HEK293 (cell line): ENCODE data around the gene HOXD3.
A peak's percentile ranks its signal among the peaks of the same experiment; 100 is the strongest.

Experiments
- BCL11A ChIP-seq: fragments of 450-650 bp; formaldehyde crosslinking; IDR thresholded peaks from 2 replicates; pipeline ENCODE4 v1.5.1; 2016; ENCODE audit warnings: low read depth, missing biosample characterization, missing genetic modification characterization
- GFI1B ChIP-seq: fragments of 450-650 bp; formaldehyde crosslinking; IDR thresholded peaks from 2 replicates; pipeline ENCODE4 v1.5.1; 2016; ENCODE audit warnings: missing biosample characterization, missing genetic modification characterization
- HOXC10 ChIP-seq: sonication (generic); formaldehyde crosslinking; IDR thresholded peaks from 2 replicates; pipeline ENCODE4 v1.8.1; 2023; ENCODE audit warnings: mild to moderate bottlenecking, missing genetic modification reagents
- HOXD13 ChIP-seq: sonication (generic); formaldehyde crosslinking; IDR thresholded peaks from 2 replicates; pipeline ENCODE4 v1.8.0; 2022; ENCODE audit warnings: missing genetic modification reagents, borderline replicate concordance
- KLF16 ChIP-seq: fragments of 450-650 bp; formaldehyde crosslinking; IDR thresholded peaks from 2 replicates; pipeline ENCODE4 v1.5.1; 2017; ENCODE audit warnings: missing biosample characterization, missing genetic modification characterization
- KLF7 ChIP-seq: fragments of 450-650 bp; formaldehyde crosslinking; IDR thresholded peaks from 2 replicates; pipeline ENCODE4 v1.5.1; 2016; ENCODE audit warnings: missing biosample characterization, missing genetic modification characterization, borderline replicate concordance
- OSR2 ChIP-seq: fragments of 450-650 bp; formaldehyde crosslinking; IDR thresholded peaks from 2 replicates; pipeline ENCODE4 v1.5.1; 2016; ENCODE audit warnings: missing biosample characterization, missing genetic modification characterization
- OVOL3 ChIP-seq: fragments of 450-650 bp; formaldehyde crosslinking; IDR thresholded peaks from 2 replicates; pipeline ENCODE4 v1.5.1; 2016; ENCODE audit warnings: missing biosample characterization, missing genetic modification characterization
- SCRT1 ChIP-seq: fragments of 450-650 bp; formaldehyde crosslinking; IDR thresholded peaks from 2 replicates; pipeline ENCODE4 v1.5.1; 2016; ENCODE audit warnings: missing biosample characterization, missing genetic modification characterization, borderline replicate concordance
- YY1 ChIP-seq: fragments of 450-650 bp; formaldehyde crosslinking; IDR thresholded peaks from 2 replicates; pipeline ENCODE4 v1.5.1; 2018; ENCODE audit warnings: missing biosample characterization, missing genetic modification characterization
- ZNF169 ChIP-seq: fragments of 450-650 bp; formaldehyde crosslinking; IDR thresholded peaks from 2 replicates; pipeline ENCODE4 v1.5.1; 2016; ENCODE audit warnings: missing biosample characterization, missing genetic modification characterization
- ZNF23 ChIP-seq: fragments of 450-650 bp; formaldehyde crosslinking; IDR thresholded peaks from 2 replicates; pipeline ENCODE4 v1.5.1; 2016; ENCODE audit warnings: missing biosample characterization, missing genetic modification characterization, borderline replicate concordance
- ZNF324 ChIP-seq: fragments of 450-650 bp; formaldehyde crosslinking; IDR thresholded peaks from 2 replicates; pipeline ENCODE4 v1.5.1; 2016; ENCODE audit warnings: missing biosample characterization, missing genetic modification characterization
- ZNF37A ChIP-seq: fragments of 450-650 bp; IDR thresholded peaks from 2 replicates; pipeline ENCODE4 v1.5.1; 2018; ENCODE audit warnings: missing biosample characterization, missing genetic modification characterization
- ZNF416 ChIP-seq: fragments of 450-650 bp; formaldehyde crosslinking; IDR thresholded peaks from 2 replicates; pipeline ENCODE4 v1.5.1; 2016; ENCODE audit warnings: missing biosample characterization, missing genetic modification characterization
- ZNF585B ChIP-seq: fragments of 450-650 bp; formaldehyde crosslinking; IDR thresholded peaks from 2 replicates; pipeline ENCODE4 v1.5.1; 2016; ENCODE audit warnings: missing biosample characterization, missing genetic modification characterization
- ZNF623 ChIP-seq: fragments of 450-650 bp; formaldehyde crosslinking; IDR thresholded peaks from 2 replicates; pipeline ENCODE4 v1.5.1; 2016; ENCODE audit warnings: missing biosample characterization, missing genetic modification characterization
- ZNF626 ChIP-seq: fragments of 450-650 bp; sonication (Bioruptor Pico); formaldehyde crosslinking; IDR thresholded peaks from 2 replicates; pipeline ENCODE4 v1.5.1; 2018; ENCODE audit warnings: missing biosample characterization, missing genetic modification characterization, inconsistent platforms
- ZNF654 ChIP-seq: fragments of 450-650 bp; formaldehyde crosslinking; IDR thresholded peaks from 2 replicates; pipeline ENCODE4 v1.5.1; 2016; ENCODE audit warnings: low read depth, missing biosample characterization, missing genetic modification characterization
- ZSCAN23 ChIP-seq: fragments of 450-650 bp; formaldehyde crosslinking; IDR thresholded peaks from 2 replicates; pipeline ENCODE4 v1.5.1; 2016; ENCODE audit warnings: missing biosample characterization, missing genetic modification characterization
- ZSCAN30 ChIP-seq: fragments of 450-650 bp; IDR thresholded peaks from 2 replicates; pipeline ENCODE4 v1.5.1; 2018; ENCODE audit warnings: missing biosample characterization, mild to moderate bottlenecking, missing genetic modification characterization, moderate library complexity
- TF ChIP-seq, protein P1 (sequence below): fragments of 450-650 bp; IDR thresholded peaks from 2 replicates; pipeline ENCODE4 v1.5.1; 2018; ENCODE audit warnings: missing biosample characterization, mild to moderate bottlenecking, missing genetic modification characterization
- TF ChIP-seq, protein P2 (sequence below): fragments of 450-650 bp; formaldehyde crosslinking; IDR thresholded peaks from 2 replicates; pipeline ENCODE4 v1.5.1; 2017; ENCODE audit warnings: missing biosample characterization, missing genetic modification characterization
- TF ChIP-seq, protein P3 (sequence below): fragments of 450-650 bp; formaldehyde crosslinking; IDR thresholded peaks from 2 replicates; pipeline ENCODE4 v1.5.1; 2016; ENCODE audit warnings: missing biosample characterization, missing genetic modification characterization
- TF ChIP-seq, protein P4 (sequence below): fragments of 450-650 bp; formaldehyde crosslinking; IDR thresholded peaks from 2 replicates; pipeline ENCODE4 v1.5.1; 2016; ENCODE audit warnings: missing biosample characterization, missing genetic modification characterization
- TF ChIP-seq, protein P5 (sequence below): fragments of 450-650 bp; formaldehyde crosslinking; optimal IDR thresholded peaks from 2 replicates; pipeline ENCODE3; 2016; ENCODE audit warnings: missing biosample characterization, mild to moderate bottlenecking, missing genetic modification characterization
- TF ChIP-seq, protein P6 (sequence below): fragments of 450-650 bp; formaldehyde crosslinking; IDR thresholded peaks from 2 replicates; pipeline ENCODE4 v1.5.1; 2016; ENCODE audit warnings: missing biosample characterization, missing genetic modification characterization
- TF ChIP-seq, protein P7 (sequence below): fragments of 450-650 bp; formaldehyde crosslinking; IDR thresholded peaks from 2 replicates; pipeline ENCODE4 v1.5.1; 2016; ENCODE audit warnings: missing biosample characterization, missing genetic modification characterization

HOXD3 gene

DNA sequence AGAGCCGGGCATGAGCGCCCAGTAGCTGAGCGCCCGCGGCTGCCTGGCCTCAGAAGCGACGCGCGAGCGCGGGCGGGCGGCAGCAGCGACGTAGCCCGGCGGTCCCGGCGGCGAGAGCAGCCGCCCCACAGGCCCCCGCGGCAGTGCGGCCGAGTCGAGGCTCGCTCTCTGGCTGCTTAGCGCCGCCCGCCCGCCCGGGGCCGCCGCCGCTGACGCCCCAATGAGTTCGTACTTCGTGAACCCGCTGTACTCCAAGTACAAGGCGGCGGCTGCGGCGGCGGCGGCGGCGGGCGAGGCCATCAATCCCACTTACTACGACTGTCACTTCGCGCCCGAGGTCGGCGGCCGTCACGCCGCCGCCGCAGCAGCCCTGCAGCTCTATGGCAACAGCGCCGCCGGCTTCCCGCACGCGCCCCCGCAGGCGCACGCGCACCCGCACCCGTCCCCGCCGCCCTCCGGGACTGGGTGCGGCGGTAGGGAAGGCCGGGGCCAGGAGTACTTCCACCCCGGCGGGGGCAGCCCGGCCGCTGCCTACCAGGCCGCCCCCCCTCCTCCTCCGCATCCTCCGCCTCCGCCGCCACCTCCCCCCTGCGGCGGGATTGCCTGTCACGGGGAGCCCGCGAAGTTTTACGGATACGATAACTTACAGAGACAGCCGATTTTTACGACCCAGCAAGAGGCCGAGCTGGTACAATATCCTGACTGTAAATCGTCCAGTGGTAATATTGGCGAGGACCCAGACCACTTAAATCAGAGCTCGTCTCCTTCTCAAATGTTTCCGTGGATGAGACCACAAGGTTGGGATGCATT is 26.8 kb upstream of the HOXD3 start (continued):
- TF ChIP-seq, protein P1, sequence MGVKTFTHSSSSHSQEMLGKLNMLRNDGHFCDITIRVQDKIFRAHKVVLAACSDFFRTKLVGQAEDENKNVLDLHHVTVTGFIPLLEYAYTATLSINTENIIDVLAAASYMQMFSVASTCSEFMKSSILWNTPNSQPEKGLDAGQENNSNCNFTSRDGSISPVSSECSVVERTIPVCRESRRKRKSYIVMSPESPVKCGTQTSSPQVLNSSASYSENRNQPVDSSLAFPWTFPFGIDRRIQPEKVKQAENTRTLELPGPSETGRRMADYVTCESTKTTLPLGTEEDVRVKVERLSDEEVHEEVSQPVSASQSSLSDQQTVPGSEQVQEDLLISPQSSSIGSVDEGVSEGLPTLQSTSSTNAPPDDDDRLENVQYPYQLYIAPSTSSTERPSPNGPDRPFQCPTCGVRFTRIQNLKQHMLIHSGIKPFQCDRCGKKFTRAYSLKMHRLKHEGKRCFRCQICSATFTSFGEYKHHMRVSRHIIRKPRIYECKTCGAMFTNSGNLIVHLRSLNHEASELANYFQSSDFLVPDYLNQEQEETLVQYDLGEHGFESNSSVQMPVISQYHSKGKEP, result peak; percentile 58; the same call in 1 of the 2 replicates
- TF ChIP-seq KLF16 (tag by site-specific recombination) (0 out of 2 replicates have a peak, but pooled peaks have one; percentile 53), ZNF623 (tag by site-specific recombination) (no peak), YY1 (tag by site-specific recombination) (0 out of 2 replicates have a peak, but pooled peaks have one; percentile 17), SCRT1 (tag by site-specific recombination) (no peak), HOXC10 (CRISPR knock-in tag) (no peak; the same call in 1 of the 2 replicates), ZSCAN30 (peak; percentile 64; the same call in 1 of the 2 replicates), OSR2 (peak; percentile 80), ZNF37A (no peak), ZNF626 (no peak), BCL11A (tag by site-specific recombination) (peak; percentile 33; the same call in 1 of the 2 replicates), KLF7 (no peak), HOXD13 (CRISPR knock-in tag) (0 out of 2 replicates have a peak, but pooled peaks have one; percentile 45), GFI1B (tag by site-specific recombination) (peak; percentile 82), ZNF169 (no peak), ZNF654 (tag by site-specific recombination) (no peak; the same call in 1 of the 2 replicates), ZNF416 (tag by site-specific recombination) (no peak), ZSCAN23 (tag by site-specific recombination) (no peak), OVOL3 (peak; percentile 65; the same call in 1 of the 2 replicates), ZNF23 (tag by site-specific recombination) (no peak), ZNF585B (tag by site-specific recombination) (no peak), ZNF324 (peak; percentile 18; the same call in 1 of the 2 replicates)
- TF ChIP-seq, protein P2, sequence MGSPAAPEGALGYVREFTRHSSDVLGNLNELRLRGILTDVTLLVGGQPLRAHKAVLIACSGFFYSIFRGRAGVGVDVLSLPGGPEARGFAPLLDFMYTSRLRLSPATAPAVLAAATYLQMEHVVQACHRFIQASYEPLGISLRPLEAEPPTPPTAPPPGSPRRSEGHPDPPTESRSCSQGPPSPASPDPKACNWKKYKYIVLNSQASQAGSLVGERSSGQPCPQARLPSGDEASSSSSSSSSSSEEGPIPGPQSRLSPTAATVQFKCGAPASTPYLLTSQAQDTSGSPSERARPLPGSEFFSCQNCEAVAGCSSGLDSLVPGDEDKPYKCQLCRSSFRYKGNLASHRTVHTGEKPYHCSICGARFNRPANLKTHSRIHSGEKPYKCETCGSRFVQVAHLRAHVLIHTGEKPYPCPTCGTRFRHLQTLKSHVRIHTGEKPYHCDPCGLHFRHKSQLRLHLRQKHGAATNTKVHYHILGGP, result no peak
- TF ChIP-seq, protein P3, sequence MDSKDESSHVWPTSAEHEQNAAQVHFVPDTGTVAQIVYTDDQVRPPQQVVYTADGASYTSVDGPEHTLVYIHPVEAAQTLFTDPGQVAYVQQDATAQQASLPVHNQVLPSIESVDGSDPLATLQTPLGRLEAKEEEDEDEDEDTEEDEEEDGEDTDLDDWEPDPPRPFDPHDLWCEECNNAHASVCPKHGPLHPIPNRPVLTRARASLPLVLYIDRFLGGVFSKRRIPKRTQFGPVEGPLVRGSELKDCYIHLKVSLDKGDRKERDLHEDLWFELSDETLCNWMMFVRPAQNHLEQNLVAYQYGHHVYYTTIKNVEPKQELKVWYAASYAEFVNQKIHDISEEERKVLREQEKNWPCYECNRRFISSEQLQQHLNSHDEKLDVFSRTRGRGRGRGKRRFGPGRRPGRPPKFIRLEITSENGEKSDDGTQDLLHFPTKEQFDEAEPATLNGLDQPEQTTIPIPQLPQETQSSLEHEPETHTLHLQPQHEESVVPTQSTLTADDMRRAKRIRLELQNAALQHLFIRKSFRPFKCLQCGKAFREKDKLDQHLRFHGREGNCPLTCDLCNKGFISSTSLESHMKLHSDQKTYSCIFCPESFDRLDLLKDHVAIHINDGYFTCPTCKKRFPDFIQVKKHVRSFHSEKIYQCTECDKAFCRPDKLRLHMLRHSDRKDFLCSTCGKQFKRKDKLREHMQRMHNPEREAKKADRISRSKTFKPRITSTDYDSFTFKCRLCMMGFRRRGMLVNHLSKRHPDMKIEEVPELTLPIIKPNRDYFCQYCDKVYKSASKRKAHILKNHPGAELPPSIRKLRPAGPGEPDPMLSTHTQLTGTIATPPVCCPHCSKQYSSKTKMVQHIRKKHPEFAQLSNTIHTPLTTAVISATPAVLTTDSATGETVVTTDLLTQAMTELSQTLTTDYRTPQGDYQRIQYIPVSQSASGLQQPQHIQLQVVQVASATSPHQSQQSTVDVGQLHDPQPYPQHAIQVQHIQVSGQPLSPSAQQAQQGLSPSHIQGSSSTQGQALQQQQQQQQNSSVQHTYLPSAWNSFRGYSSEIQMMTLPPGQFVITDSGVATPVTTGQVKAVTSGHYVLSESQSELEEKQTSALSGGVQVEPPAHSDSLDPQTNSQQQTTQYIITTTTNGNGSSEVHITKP (tag by site-specific recombination), result no peak
- TF ChIP-seq, protein P4, sequence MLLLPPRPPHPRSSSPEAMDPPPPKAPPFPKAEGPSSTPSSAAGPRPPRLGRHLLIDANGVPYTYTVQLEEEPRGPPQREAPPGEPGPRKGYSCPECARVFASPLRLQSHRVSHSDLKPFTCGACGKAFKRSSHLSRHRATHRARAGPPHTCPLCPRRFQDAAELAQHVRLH (tag by site-specific recombination), result peak; percentile 79; the same call in 1 of the 2 replicates
- TF ChIP-seq, protein P5, sequence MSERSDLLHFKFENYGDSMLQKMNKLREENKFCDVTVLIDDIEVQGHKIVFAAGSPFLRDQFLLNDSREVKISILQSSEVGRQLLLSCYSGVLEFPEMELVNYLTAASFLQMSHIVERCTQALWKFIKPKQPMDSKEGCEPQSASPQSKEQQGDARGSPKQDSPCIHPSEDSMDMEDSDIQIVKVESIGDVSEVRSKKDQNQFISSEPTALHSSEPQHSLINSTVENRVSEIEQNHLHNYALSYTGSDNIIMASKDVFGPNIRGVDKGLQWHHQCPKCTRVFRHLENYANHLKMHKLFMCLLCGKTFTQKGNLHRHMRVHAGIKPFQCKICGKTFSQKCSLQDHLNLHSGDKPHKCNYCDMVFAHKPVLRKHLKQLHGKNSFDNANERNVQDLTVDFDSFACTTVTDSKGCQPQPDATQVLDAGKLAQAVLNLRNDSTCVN (tag by site-specific recombination), result peak; percentile 58
- TF ChIP-seq, protein P6, sequence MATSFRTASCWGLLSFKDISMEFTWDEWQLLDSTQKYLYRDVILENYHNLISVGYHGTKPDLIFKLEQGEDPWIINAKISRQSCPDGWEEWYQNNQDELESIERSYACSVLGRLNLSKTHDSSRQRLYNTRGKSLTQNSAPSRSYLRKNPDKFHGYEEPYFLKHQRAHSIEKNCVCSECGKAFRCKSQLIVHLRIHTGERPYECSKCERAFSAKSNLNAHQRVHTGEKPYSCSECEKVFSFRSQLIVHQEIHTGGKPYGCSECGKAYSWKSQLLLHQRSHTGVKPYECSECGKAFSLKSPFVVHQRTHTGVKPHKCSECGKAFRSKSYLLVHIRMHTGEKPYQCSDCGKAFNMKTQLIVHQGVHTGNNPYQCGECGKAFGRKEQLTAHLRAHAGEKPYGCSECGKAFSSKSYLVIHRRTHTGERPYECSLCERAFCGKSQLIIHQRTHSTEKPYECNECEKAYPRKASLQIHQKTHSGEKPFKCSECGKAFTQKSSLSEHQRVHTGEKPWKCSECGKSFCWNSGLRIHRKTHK (tag by site-specific recombination), result no peak
- TF ChIP-seq, protein P7, sequence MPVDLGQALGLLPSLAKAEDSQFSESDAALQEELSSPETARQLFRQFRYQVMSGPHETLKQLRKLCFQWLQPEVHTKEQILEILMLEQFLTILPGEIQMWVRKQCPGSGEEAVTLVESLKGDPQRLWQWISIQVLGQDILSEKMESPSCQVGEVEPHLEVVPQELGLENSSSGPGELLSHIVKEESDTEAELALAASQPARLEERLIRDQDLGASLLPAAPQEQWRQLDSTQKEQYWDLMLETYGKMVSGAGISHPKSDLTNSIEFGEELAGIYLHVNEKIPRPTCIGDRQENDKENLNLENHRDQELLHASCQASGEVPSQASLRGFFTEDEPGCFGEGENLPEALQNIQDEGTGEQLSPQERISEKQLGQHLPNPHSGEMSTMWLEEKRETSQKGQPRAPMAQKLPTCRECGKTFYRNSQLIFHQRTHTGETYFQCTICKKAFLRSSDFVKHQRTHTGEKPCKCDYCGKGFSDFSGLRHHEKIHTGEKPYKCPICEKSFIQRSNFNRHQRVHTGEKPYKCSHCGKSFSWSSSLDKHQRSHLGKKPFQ (tag by site-specific recombination), result 0 out of 2 replicates have a peak, but pooled peaks have one; percentile 30
